ES-I3 (cell line): ENCODE measurements around the gene GLS.

ENCODE experiments used
- H3K36me3 ChIP-seq: 2 replicates; pipeline ENCODE4 v1.6.1; 2013; ENCODE audit warnings: mild to moderate bottlenecking, low read length, control low read depth, moderate library complexity; ENCODE audit not compliant: insufficient read depth
- H3K4me1 ChIP-seq: 2 replicates; pipeline ENCODE4 v1.6.1; 2013; ENCODE audit warnings: mild to moderate bottlenecking, control low read depth, low read length; ENCODE audit not compliant: insufficient read depth
- H3K9ac ChIP-seq: 2 replicates; pipeline ENCODE4 v1.6.1; 2013; ENCODE audit warnings: low read depth, mild to moderate bottlenecking, low read length, moderate library complexity
- H3K9me3 ChIP-seq: 2 replicates; pipeline ENCODE4 v1.6.1; 2013; ENCODE audit warnings: mild to moderate bottlenecking, low read length, moderate library complexity; ENCODE audit not compliant: control insufficient read depth, insufficient read depth

The GLS gene

DNA sequence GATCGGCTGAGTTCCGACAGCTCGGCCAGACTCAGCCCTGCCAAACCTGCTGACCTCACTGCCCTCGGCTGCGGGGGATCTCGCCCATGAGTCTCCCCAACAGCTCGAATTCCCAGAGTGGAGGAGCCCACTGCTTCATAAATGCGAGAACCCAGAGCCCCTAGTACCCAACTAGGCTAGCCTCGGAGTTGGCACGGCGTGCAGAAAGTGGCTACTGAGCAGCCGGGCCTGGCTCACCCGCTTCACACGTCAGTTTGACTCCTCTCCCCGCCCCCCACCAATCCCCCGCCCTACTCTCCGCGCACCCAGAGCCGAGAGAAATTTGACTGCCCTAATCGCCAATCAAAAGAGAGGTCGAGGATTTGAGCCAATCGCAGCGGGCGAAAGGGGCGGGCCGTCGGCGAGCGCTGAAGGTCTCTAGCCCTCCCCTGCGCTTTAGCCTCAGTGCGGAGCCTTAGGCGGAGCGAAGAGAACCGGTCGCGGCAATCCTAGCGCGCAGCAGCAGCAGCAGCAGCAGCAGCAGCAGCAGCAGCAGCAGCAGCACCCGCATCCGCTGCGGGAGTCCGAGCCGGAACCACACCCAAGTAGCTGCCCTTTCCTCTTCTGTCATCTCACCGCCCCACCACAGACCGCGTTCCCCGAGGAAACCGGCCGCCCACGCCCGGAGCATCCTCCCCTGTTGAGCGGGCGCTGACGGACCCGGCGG, at the start of gene GLS:
TSS of gene GLS (plus strand) at position 444 of the 706 bp plus-strand sequence. CDS start 264 bp downstream, outside the sequence.
- 0 out of 2 replicates have a peak, but pooled peaks cover 15% of the 10 kb centered on the region for H3K4me1 ChIP-seq

DNA sequence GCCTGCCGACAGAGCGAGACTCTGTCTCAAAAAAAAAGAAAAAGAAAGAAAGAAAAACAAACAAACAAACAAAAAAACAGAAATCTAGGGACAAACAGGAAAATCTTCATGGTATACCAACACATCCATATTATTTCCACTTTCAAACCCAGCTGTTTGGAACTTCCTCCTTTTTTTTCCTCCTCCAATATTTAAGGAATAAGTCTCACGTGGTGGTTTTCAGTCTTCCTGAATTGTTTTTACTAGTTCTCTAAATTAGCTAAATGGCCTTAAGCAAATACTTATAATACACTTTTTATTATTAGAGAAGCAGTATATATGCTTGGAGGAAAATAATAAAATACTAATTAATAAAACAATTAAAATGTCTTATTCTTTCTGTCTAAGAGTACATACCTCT, 48.7 kb upstream of the GLS start:
- Histone ChIP-seq H3K9me3 (peaks cover 2% of the 10 kb centered on the region), H3K36me3 (no peaks in the 10 kb centered on the region), H3K4me1 (no peaks in the 10 kb centered on the region), H3K9ac (no peak overlapping the region)

More for the DNA sequence above, at the start of gene GLS:
- Histone ChIP-seq H3K36me3 (no peaks in the 10 kb centered on the region), H3K9ac (peak within 1 kb of the TSS; percentile 93), H3K9me3 (no peaks in the 10 kb centered on the region)

DNA sequence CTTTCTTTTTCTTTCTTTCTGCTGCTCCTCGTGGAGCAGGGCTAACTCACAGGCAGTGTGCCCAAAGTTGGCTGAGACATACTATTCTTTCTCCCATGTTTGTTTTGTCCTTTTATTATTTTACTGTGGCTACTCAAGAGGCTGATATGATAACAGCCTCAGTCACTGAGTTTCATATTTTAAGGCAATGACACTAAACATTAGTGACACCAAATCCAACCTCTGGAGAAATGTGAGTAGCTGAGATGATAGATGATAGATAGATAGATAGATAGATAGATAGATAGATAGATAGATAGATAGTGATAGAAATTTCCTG, 45.8 kb upstream of the GLS start:
- H3K4me1 ChIP-seq = no peaks in the 10 kb centered on the region
- no peaks in the 10 kb centered on the region for H3K36me3 ChIP-seq
- no peaks in the 10 kb centered on the region for H3K9me3 ChIP-seq
- no peak overlapping the region for H3K9ac ChIP-seq

DNA sequence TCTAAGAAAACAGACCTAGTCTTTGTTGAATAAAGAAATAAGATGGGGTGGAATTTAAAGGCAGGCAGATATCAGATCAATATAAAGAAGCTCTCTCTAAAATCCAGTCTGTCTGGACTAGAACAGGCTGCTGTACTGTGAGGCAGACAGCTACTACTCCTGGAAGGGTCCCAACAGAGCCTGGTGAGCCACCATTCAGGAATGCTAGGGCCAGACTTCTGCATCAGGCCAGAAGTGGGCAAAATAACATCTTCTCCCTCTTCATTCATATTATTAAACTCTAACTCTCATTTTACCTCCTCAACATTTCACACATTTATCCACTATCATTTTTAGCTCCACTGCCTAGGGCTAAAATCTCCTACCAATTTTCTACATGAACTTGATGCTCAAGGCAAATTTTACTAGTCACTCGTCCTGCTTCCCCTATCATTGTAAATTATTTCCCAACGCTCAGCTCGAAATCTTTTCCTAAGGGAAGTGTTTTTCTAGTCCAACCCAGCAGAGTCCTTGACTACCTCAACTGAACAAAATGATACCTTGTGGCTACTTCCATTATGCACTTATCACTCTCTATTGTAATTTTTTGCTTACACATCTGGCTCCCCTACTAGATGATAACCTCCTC, 45.2 kb upstream of the GLS start:
- Histone ChIP-seq H3K36me3 (no peaks in the 10 kb centered on the region), H3K9ac (no peak overlapping the region), H3K4me1 (no peaks in the 10 kb centered on the region), H3K9me3 (no peaks in the 10 kb centered on the region)

DNA sequence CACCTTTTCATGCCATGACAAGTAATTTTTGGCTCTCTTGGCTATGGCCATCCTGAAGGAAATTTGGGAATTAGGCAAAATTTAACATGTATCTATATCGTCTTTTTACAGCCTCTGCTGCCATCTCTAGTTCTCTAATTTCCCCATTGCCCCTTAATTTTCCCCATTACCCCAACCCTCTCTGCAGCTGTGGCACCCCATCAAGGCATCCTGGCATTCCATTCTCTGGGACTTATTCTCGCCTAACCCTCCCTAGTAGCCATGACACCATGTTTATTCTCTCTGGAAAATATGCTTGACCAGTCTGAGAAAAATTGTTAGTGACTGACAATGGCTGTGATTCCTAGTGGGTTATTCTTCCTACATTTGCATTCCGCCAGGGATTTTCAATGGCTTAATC, 43.9 kb upstream of the GLS start:
- H3K9ac ChIP-seq = no peak overlapping the region
- H3K4me1 ChIP-seq = no peaks in the 10 kb centered on the region
- no peaks in the 10 kb centered on the region for H3K9me3 ChIP-seq
- H3K36me3 ChIP-seq = no peaks in the 10 kb centered on the region

DNA sequence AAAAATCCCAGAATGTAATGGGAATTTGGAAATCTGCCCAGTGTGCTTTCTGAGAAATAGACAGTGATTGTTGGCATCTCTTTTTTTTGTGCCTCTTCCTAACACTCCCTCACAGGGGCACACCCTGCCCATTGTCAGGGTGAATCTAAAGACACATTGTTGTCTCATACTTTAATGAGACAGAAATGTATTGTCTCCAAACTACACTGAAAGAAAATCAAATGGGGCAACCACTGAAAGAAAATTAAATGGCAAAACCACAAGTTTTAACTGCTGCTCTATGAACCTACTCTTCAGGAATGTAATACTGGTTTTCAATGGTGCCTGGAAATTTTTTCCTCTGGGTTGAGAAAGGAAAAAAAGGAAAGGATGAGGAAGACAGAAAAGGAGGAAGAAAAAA, 43.2 kb upstream of the GLS start:
- H3K9me3 ChIP-seq = no peaks in the 10 kb centered on the region
- no peak overlapping the region for H3K9ac ChIP-seq
- H3K36me3 ChIP-seq = no peaks in the 10 kb centered on the region
- no peaks in the 10 kb centered on the region for H3K4me1 ChIP-seq

DNA sequence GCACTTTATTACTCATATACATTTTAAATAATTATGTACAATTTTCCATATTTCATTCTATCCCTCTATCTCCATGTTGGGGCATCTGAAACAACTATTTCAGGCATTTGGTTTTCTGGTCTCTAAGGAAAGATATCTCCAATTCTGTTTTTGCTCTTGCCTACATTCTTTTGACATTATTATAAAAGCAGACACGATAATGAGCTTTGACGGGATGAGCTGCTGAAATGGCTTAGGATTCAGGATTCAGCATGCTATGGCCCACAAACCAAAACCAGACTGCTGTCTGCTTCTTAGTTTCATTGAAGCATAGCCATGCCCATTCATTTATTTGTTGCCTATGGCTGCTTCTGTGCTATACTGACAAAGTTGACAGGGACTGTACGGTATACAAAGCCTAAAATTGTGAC, 42.7 kb upstream of the GLS start:
- no peak overlapping the region for H3K9ac ChIP-seq
- H3K36me3 ChIP-seq = no peaks in the 10 kb centered on the region
- H3K9me3 ChIP-seq = no peaks in the 10 kb centered on the region
- H3K4me1 ChIP-seq = no peaks in the 10 kb centered on the region

DNA sequence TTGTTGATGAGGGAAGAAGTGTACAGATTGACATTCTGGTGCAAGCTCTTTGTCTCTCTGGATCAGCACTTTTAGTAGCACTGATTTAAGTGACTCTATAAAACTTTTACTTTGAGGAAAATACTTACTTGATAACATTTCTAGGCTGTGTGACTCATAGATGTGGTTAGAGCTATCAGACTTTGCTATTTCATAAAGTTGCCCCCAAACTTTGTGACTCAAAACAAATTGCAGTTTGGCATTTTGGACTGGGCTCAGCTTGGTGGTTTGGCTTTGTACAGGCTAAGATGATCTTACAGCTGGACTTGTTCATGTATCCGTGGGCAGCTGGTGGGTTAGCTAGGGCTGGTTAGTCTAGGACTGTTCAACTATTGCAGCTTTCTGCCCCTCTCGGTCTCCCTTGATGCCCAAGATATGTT, 42.1 kb upstream of the GLS start:
- Histone ChIP-seq H3K9ac (no peak overlapping the region), H3K4me1 (no peaks in the 10 kb centered on the region), H3K9me3 (no peaks in the 10 kb centered on the region), H3K36me3 (no peaks in the 10 kb centered on the region)

DNA sequence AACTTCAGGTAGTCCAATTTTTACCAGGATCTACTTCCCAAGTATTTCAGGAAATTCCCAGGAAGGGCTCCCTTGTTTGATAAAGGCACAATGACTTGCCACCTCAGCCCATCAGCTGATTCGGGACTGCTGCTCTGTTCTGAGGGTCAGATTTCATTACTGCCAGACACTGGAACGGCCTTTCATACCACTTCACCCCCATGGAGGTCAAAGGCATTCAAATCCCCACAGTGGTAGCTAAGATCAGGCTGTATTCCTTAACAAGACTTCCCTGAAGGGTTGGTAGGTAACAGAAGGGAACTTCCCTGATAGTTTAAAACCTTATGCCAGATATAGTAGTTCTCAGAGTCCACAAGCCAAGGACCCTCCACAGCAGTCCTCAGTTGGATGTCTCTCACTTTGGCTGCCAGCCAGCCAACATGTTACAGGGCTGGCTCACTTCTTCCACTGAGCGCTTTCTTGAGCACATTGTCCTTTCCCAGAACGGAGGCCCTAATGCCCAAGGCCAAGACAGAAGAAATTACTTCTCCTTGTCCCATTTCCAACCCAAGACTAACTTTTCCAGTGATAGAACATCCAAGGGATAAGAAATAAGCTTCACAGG, 40.0 kb upstream of the GLS start:
- Histone ChIP-seq H3K36me3 (no peaks in the 10 kb centered on the region), H3K9ac (no peak overlapping the region), H3K4me1 (no peaks in the 10 kb centered on the region), H3K9me3 (no peaks in the 10 kb centered on the region)

DNA sequence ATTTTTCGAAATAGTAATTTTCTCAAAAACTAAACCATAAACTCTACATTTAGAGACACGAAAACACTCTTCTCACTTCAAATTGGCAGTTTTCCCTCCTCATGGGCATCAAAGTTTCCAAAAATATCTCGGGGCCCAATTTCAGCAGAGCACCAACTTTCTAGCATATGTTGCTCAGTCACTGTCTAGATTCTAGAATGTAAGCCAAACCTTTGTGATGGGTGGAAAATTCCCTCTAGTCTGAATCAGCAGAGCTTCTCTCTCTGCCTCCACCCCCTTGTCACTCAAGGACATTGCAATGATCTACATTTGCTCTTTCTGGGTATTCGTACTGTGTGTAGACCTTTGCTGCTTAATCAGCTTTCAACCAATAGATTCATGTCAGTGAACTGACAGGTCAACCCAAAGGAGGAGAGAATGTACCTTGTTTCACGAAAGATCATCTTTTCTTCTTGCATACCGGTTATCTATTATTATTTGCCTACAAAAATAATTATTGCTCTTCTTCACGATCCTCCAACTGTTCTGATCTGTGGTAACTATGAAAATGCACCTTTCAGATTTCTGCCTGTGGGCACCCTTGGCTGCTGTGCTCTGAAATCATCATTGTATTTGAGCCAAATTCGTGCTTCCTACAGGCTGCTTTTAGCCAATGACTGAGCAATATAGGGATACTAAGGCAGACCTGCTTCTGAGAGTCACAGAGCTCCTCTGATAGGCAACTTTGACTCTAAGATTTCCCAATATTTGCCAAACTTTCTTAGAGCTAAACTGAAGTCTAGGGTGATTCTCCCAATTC, 38.7 kb upstream of the GLS start:
- H3K9ac ChIP-seq = no peak overlapping the region
- no peaks in the 10 kb centered on the region for H3K4me1 ChIP-seq
- no peaks in the 10 kb centered on the region for H3K9me3 ChIP-seq
- H3K36me3 ChIP-seq = no peaks in the 10 kb centered on the region

DNA sequence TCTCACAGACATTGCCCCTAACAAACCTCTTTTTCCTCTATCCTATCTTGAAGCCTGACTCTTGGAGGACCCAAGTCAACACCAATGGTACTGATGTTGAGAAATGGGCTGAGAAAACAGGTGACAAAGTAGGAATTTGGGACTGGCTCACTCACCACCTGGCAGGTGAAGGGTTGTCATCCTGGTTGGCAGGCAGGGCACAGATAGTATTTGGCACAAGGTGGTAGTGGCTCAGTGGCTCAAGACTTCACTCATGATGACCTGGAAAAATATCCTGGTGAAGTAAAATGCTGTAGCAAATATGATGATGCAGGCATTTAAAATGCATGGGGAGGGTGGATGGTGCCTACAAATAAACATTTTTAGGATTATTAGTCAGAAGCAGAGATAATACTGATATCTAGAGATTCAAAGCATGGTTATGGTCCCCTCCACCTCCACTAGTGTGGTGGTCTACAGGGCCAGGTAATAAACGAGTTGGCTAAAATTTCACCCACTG, 38.0 kb upstream of the GLS start:
- Histone ChIP-seq H3K9ac (no peak overlapping the region), H3K36me3 (no peaks in the 10 kb centered on the region), H3K9me3 (no peaks in the 10 kb centered on the region), H3K4me1 (no peaks in the 10 kb centered on the region)

DNA sequence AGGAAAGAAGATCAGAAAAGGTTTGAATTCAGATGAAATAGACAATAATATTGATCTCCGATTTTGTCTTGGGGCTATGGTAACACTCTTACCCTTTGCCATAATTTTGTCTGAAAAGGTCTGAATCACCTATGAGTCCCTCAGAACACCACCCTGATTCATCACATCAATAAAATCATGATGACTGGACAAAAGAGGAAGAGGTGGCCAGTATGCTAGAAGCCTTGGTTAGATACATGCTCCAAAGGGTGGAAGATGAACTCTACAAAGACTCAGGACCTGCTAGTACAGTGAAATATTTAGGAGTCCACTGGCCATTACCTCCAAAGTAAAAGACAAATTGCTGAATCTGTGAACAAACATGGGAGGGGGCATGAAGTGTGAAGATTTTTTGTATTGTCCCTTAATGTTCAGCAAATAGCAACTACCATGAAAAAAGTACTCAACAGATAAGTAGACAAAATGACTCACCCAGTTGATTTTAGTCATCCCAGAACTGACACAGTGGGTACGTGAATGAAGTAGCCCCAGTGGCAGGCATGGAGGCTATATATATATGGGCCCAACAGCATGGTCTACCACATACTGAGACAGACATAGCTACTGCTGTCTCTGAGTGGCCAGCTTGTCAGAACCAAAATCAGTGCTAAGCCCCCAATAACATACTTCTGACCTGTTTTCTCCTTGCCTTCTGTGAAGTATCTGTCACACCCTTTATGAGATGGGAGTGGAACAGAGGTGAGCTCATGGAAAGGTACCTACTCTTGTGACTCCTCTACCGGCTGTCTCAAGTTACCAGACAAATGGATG, 36.5 kb upstream of the GLS start:
- no peak overlapping the region for H3K9ac ChIP-seq
- H3K36me3 ChIP-seq = no peaks in the 10 kb centered on the region
- no peaks in the 10 kb centered on the region for H3K9me3 ChIP-seq
- H3K4me1 ChIP-seq = no peaks in the 10 kb centered on the region

DNA sequence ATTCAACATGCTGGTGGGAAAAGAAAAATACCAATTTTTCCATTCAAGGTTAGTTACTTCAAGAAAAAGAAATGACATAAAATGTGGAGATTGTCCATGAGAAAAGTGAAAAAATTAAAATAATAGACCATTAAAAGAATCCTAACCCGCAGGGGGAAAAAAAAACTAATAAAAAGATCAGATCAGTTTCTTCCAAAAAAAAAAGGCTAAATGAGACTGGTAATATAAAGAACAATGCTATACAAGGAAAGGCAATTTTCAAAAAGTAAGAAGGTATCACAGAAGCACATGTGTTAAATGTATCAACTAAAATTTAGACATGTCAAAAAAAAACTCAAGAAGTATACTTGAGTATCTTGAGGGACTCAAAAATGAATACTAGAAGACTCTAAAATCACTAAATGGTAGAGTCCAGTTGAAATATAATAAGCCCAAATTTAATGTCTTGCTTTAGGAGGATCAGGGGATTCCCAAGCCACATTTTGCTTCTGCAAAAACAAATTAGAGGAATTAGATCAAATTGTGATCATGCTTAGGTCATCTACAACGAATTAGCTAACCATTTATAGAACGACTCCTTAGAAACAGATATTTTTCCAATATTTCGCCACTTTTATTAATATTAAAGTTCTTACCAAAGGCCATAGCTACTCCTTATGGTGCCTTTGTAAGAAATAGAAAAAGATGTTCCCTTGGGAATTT, 35.8 kb upstream of the GLS start:
- Histone ChIP-seq H3K9me3 (no peaks in the 10 kb centered on the region), H3K9ac (no peak overlapping the region), H3K36me3 (no peaks in the 10 kb centered on the region), H3K4me1 (no peaks in the 10 kb centered on the region)
